GM13977 (cell line): Measurements from ENCODE around the gene LBHD1.
A peak's percentile ranks its signal among the peaks of the same experiment; 100 is the strongest.

ENCODE experiments used
- DNase-seq: peaks from one replicate; pipeline ENCODE4 v3.0.0; 2012; ENCODE audit warnings: low spot score
- CTCF ChIP-seq: IDR thresholded peaks from 2 replicates; pipeline ENCODE4 v1.5.1; 2012; ENCODE audit warnings: mild to moderate bottlenecking, control low read depth; ENCODE audit not compliant: insufficient read depth; ENCODE audit errors: extremely low read depth, missing control alignments
- in situ Hi-C: fragments of 300-500 bp; cut with MboI; formaldehyde crosslinking; loops from one replicate; pipeline ENCODE4 v1.12.0; 2022; ENCODE audit warnings: low sequenced_read_pairs, low pct_unique_long_range_greater_than_20kb, mixed read lengths, inconsistent platforms; ENCODE audit not compliant: unreplicated experiment

LBHD1 gene

GRCh38 chr11:62671608-62672389 lies at the start of gene LBHD1, which contains the start of gene UQCC3:
LBHD1 (minus strand) TSS chr11:62672267; CDS start chr11:62670031, 2,236 bp downstream.
UQCC3 (plus strand) TSS chr11:62671673; CDS start chr11:62671746, 73 bp downstream.
- in situ Hi-C loops = no loop called here

GRCh38 chr11:62719302-62719978 lies 47.4 kb upstream of the LBHD1 start:
- DNase-seq = no peak
- in situ Hi-C loops = no loop called here
- no peak for TF ChIP-seq CTCF

More at GRCh38 chr11:62671608-62672389, at the start of gene LBHD1, which contains the start of gene UQCC3:
- no peak for TF ChIP-seq CTCF
- peak; percentile 88 for DNase-seq

GRCh38 chr11:62716816-62717215 lies 44.7 kb upstream of the LBHD1 start:
- no peak for DNase-seq
- TF ChIP-seq CTCF = no peak
- in situ Hi-C loops = no loop called here

- in situ Hi-C loops = no loop called here
- TF ChIP-seq CTCF = no peak
- no peak for DNase-seq
Measured at GRCh38 chr11:62716206-62716605, 44.1 kb upstream of the LBHD1 start.

GRCh38 chr11:62715150-62716130 lies 43.4 kb upstream of the LBHD1 start:
- in situ Hi-C loops = no loop called here
- DNase-seq = no peak
- no peak for TF ChIP-seq CTCF

GRCh38 chr11:62713343-62713742 lies 41.3 kb upstream of the LBHD1 start:
- in situ Hi-C loops = no loop called here
- no peak for TF ChIP-seq CTCF
- DNase-seq = no peak
